ENCODE results near the gene DMRT2.
A peak's percentile ranks its signal among the peaks of the same experiment; 100 is the strongest.

DMRT2 gene

DNA sequence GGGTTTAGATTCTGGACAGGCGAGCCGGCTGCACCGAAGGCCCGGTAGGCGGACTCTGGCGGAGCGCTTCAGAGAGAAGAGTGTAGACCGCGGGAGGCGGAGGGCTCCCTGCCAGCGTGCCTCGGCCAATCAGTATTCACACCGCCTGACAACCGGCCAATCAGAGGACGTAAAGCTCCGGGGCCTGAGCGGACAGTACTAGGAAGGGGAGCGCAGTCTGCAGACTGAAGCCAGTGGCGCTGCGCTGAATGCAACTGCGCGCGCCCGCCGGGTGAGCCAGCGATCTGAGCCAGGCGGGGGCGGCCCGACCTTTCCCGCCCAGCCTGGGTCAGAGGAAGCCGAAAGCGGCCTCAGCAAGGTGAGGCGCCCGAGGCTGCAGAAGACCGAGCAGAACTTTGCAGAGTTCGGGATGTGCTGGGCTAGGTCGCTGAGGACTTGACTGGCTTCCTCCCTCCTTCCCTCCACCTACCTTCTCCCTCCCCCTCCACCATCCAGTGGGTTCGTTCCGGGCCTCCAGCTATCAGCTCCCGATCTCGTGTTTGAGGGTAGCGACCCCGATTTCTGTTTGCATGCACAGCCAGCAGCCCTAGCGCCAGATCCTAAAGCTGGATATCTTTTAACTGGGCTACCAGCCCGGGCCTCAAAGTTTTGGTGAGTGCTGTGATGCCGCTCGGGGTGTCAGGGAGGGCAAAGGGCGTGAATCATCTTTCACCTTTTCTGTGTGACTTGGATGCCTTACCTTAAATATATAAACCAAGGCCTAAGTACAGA, at the start of gene DMRT2:
TSS of gene DMRT2 (plus strand) at position 233 of the 771 bp plus-strand sequence. CDS start 1,257 bp downstream, outside the sequence.
- H3K9ac ChIP-seq (ENCODE audit: insufficient read length): no peak within 1 kb of the TSS
- H3K9me3 ChIP-seq (ENCODE audit: low read depth, low read length): no peaks in the 10 kb centered on the region
- H3K4me3 ChIP-seq: no peak within 1 kb of the TSS
- H3K36me3 ChIP-seq (ENCODE audit: insufficient read depth, low read length): no peaks in the 10 kb centered on the region
- no peak for TF ChIP-seq EZH2 (IDR thresholded peaks at IDR 0.05)
- peak; percentile 76 for TF ChIP-seq POLR2AphosphoS5 (IDR thresholded peaks at IDR 0.05; ENCODE audit: borderline replicate concordance, low read depth, low read length)
- no peak within 1 kb of the TSS for H3K27ac ChIP-seq
- no peak for DNase-seq (ENCODE audit: low read depth, low spot score)

GRCh38 chr9:1001838-1002237, 48.3 kb upstream of the DMRT2 start:
- Histone ChIP-seq H3K4me3 (no peak overlapping the region), H3K9ac (ENCODE audit: insufficient read length) (no peak overlapping the region), H3K36me3 (ENCODE audit: insufficient read depth, low read length) (no peaks in the 10 kb centered on the region), H3K9me3 (ENCODE audit: low read depth, low read length) (no peaks in the 10 kb centered on the region; the same call in 1 of the 2 replicates), H3K27ac (no peak overlapping the region)
- TF ChIP-seq FOXP2 (optimal IDR thresholded peaks at IDR 0.05; ENCODE audit: control extremely low read depth, extremely low read length, insufficient read depth) (no peak), EZH2 (IDR thresholded peaks at IDR 0.05) (no peak), POLR2AphosphoS5 (IDR thresholded peaks at IDR 0.05; ENCODE audit: borderline replicate concordance, low read depth, low read length) (no peak)
- no peak for DNase-seq (ENCODE audit: low read depth, low spot score)

DNA sequence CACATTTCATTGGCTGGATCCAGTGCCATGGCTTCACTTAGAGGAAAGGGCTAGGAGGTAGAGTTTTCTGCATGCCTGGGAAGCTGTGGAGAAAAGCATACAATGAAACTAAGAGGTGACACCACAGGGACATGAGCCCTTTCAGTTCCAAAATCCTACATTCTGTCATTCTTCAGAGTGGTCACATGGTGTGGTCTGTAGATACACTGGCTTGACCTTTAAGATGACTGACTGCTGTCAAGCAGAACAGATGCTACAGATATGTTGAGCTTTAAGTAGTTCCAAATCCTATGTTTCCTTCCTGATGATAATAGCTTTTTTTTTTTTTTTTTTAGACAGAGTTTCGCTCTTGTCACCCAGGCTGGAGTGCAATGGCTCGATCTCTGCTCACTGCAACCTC, 47.5 kb upstream of the DMRT2 start:
- H3K9me3 ChIP-seq (ENCODE audit: low read depth, low read length): no peaks in the 10 kb centered on the region; the same call in 1 of the 2 replicates
- DNase-seq (ENCODE audit: low read depth, low spot score): no peak
- no peak overlapping the region for H3K27ac ChIP-seq
- H3K4me3 ChIP-seq: no peak overlapping the region
- TF ChIP-seq EZH2 (IDR thresholded peaks at IDR 0.05) (no peak), POLR2AphosphoS5 (IDR thresholded peaks at IDR 0.05; ENCODE audit: borderline replicate concordance, low read depth, low read length) (no peak), FOXP2 (optimal IDR thresholded peaks at IDR 0.05; ENCODE audit: control extremely low read depth, extremely low read length, insufficient read depth) (no peak)
- H3K36me3 ChIP-seq (ENCODE audit: insufficient read depth, low read length): no peaks in the 10 kb centered on the region
- H3K9ac ChIP-seq (ENCODE audit: insufficient read length): no peak overlapping the region

DNA sequence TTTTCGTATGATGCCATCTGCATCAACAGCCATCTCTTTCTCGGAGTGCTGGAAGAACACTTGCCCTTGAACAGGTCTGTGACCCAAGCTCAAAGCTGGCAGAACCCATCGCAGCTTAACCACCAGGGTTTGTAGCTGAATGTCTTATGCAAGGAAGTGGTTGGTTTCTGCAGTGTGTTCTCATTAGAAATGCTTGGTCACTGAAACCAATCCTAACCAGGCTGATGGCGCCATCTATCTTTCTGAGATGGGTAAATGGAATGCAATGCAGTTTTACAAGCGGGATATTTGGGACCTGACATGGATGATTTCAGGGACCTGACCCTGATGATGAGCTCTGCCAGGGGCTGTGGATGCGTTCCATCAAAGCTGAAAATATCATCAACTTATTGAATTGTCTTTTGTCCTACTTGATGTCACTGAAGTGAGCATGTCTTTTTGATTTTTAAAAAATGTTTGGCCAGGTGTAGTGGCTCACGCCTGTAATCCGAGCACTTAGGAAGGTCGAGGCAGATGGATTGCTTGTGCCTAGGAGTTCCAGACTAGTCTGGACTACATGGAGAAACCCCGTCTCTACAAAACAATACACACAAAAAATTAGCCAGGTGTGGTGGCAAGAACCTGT, 45.0 kb upstream of the DMRT2 start:
- Histone ChIP-seq H3K9ac (ENCODE audit: insufficient read length) (no peak overlapping the region), H3K27ac (no peak overlapping the region), H3K9me3 (ENCODE audit: low read depth, low read length) (no peaks in the 10 kb centered on the region), H3K36me3 (ENCODE audit: insufficient read depth, low read length) (no peaks in the 10 kb centered on the region), H3K4me3 (no peak overlapping the region)
- TF ChIP-seq EZH2 (IDR thresholded peaks at IDR 0.05) (no peak), FOXP2 (optimal IDR thresholded peaks at IDR 0.05; ENCODE audit: control extremely low read depth, extremely low read length, insufficient read depth) (no peak), POLR2AphosphoS5 (IDR thresholded peaks at IDR 0.05; ENCODE audit: borderline replicate concordance, low read depth, low read length) (no peak)
- no peak for DNase-seq (ENCODE audit: low read depth, low spot score)

DNA sequence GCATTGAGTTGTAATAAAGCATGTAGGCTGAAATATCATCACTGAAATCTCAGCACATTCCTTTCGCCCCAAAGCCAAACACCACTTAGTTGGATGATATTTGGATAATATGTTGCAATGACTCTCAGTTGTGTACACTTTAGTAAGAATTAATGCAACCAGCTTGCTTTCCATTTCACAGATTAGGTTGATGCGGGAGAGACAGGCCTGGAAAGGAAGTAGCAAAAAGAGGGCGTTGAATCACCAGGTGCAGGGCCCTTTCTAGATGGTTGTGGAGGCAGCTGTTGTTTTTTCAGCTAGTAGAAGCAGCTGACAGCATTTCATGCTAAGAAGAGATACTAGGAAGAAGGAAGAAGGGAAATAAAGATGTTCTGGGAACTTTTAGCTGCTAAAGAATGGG, 42.8 kb upstream of the DMRT2 start:
- no peak for TF ChIP-seq EZH2 (IDR thresholded peaks at IDR 0.05)
- no peak for TF ChIP-seq FOXP2 (optimal IDR thresholded peaks at IDR 0.05; ENCODE audit: control extremely low read depth, extremely low read length, insufficient read depth)
- TF ChIP-seq POLR2AphosphoS5 (IDR thresholded peaks at IDR 0.05; ENCODE audit: borderline replicate concordance, low read depth, low read length): no peak
- no peak for DNase-seq (ENCODE audit: low read depth, low spot score)
- H3K27ac ChIP-seq: no peak overlapping the region
- no peak overlapping the region for H3K9ac ChIP-seq (ENCODE audit: insufficient read length)
- no peaks in the 10 kb centered on the region for H3K36me3 ChIP-seq (ENCODE audit: insufficient read depth, low read length)
- H3K9me3 ChIP-seq (ENCODE audit: low read depth, low read length): no peaks in the 10 kb centered on the region
- no peak overlapping the region for H3K4me3 ChIP-seq

DNA sequence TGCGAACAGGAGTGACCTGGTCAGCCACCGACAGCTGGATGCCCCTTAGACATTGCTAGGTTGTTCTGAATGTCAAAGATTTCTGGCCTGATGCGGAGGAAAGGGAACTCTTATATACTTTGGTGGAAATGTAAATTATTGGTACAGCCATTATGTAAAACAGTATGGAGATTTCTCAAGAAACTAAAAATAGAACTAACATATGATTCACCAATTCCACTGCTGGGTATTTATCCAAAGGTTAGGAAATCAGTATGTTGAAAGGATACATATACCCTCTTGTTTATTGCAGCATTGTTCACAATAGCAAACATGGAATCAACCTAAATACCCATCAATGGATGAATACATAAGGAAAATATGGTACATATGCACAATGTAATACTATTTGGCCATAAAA, 41.9 kb upstream of the DMRT2 start:
- H3K4me3 ChIP-seq: no peak overlapping the region
- H3K36me3 ChIP-seq (ENCODE audit: insufficient read depth, low read length): no peaks in the 10 kb centered on the region
- no peak for DNase-seq (ENCODE audit: low read depth, low spot score)
- H3K27ac ChIP-seq: no peak overlapping the region
- TF ChIP-seq FOXP2 (optimal IDR thresholded peaks at IDR 0.05; ENCODE audit: control extremely low read depth, extremely low read length, insufficient read depth) (no peak), POLR2AphosphoS5 (IDR thresholded peaks at IDR 0.05; ENCODE audit: borderline replicate concordance, low read depth, low read length) (no peak), EZH2 (IDR thresholded peaks at IDR 0.05) (no peak)
- no peak overlapping the region for H3K9ac ChIP-seq (ENCODE audit: insufficient read length)
- H3K9me3 ChIP-seq (ENCODE audit: low read depth, low read length): no peaks in the 10 kb centered on the region

GRCh38 chr9:1009101-1009707, 41.0 kb upstream of the DMRT2 start:
- peak; percentile 39 for DNase-seq (ENCODE audit: low read depth, low spot score)
- H3K27ac ChIP-seq: no peak overlapping the region

DNA sequence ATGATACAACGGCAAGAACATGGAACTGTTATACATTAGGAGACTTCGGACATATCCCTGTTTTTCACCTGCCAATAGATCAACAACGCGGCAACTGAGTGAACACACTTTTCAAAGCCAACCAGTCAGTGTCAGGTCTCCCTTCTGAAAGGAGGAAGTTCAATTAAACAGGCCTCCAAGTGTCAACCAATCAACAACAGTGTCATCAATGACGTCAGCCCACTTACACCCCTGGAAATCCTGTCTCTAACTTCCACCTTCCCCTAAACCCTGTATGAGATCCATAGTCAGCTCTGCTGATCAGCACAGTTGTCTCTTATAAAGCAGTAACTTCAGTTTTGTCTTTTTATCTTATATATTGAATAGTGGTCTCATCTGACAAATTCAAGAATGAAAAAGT, 37.1 kb upstream of the DMRT2 start:
- H3K9ac ChIP-seq (ENCODE audit: insufficient read length): no peak overlapping the region
- H3K9me3 ChIP-seq (ENCODE audit: low read depth, low read length): no peaks in the 10 kb centered on the region
- H3K27ac ChIP-seq: no peak overlapping the region
- no peak for TF ChIP-seq EZH2 (IDR thresholded peaks at IDR 0.05)
- no peak for TF ChIP-seq FOXP2 (optimal IDR thresholded peaks at IDR 0.05; ENCODE audit: control extremely low read depth, extremely low read length, insufficient read depth)
- TF ChIP-seq POLR2AphosphoS5 (IDR thresholded peaks at IDR 0.05; ENCODE audit: borderline replicate concordance, low read depth, low read length): no peak
- no peak for DNase-seq (ENCODE audit: low read depth, low spot score)
- no peaks in the 10 kb centered on the region for H3K36me3 ChIP-seq (ENCODE audit: insufficient read depth, low read length)
- no peak overlapping the region for H3K4me3 ChIP-seq

More at GRCh38 chr9:1009101-1009707, 41.0 kb upstream of the DMRT2 start:
- H3K9me3 ChIP-seq (ENCODE audit: low read depth, low read length): no peaks in the 10 kb centered on the region
- TF ChIP-seq FOXP2 (optimal IDR thresholded peaks at IDR 0.05; ENCODE audit: control extremely low read depth, extremely low read length, insufficient read depth): peak; percentile 81
- no peak for TF ChIP-seq EZH2 (IDR thresholded peaks at IDR 0.05)
- no peak overlapping the region for H3K4me3 ChIP-seq
- no peaks in the 10 kb centered on the region for H3K36me3 ChIP-seq (ENCODE audit: insufficient read depth, low read length)
- H3K9ac ChIP-seq (ENCODE audit: insufficient read length): no peak overlapping the region

Data from SK-N-MC (cell line).